ENCODE results near the gene SCPEP1.

DNA sequence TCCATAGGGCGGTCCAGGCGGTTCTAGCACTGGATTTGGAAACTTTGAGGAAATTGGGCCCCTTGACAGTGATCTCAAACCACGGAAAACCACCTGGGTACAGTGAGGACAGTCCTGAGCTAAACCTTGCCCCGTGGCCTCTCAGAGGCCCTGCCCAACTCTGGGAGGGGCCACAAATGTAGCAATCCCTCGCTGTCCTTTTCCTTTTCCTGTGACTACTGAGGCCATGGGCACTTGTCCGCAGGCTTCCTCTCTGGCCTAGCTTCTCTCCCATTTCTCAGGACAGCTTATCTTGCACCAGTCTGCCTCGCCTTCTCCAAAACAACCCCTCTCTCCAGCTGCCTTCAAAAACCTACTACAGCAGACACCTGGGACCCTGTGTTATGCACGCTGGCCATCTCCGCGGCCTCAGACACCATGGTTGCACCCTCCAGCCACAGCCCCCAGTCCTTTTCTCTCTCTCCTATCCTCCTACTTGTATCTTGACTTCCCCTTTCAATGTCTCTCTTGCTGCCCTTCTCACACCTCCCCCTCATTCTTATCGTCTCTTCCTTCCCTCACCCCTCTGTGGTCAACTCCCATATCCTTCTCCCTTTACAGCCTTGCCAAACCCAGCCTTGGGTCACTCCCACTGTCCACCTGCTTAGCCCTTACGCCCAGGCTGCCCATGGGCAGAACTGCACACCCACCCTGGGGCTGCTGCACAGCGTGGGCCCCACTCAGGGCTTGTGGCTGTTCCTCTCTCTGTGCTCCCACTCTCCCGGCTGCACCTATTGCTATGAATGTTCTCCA lies 7.6 kb downstream of the SCPEP1 start:
- no peak for TF ChIP-seq EZH2 (IDR thresholded peaks at IDR 0.05; ENCODE audit: borderline replicate concordance, insufficient read depth, low read length, poor library complexity, severe bottlenecking)
- TF ChIP-seq CTCF (IDR thresholded peaks at IDR 0.05; ENCODE audit: poor library complexity, severe bottlenecking) = no peak
- no peak for TF ChIP-seq POLR2AphosphoS5 (IDR thresholded peaks at IDR 0.05)
- TF ChIP-seq EP300 (conservative IDR thresholded peaks at IDR 0.05; ENCODE audit: poor library complexity, severe bottlenecking) = no peak
- no peak for TF ChIP-seq MXI1 (conservative IDR thresholded peaks at IDR 0.05; ENCODE audit: poor library complexity, severe bottlenecking)
- TF ChIP-seq REST (IDR thresholded peaks at IDR 0.05; ENCODE audit: borderline replicate concordance) = no peak
- TF ChIP-seq SMC3 (conservative IDR thresholded peaks at IDR 0.05; ENCODE audit: poor library complexity) = no peak
- TF ChIP-seq TAF1 (IDR thresholded peaks at IDR 0.05; ENCODE audit: low read depth) = no peak
- no peak for TF ChIP-seq RAD21 (conservative IDR thresholded peaks at IDR 0.05)
